Neural crest cell (in vitro differentiated cells): ENCODE data around the gene DIRAS2. TPM values are rescaled to one million over a fixed set of nuclear protein-coding genes. Genes with fewer than 3 reads are reported as not detected.
"Not testable (repeated sequence)": the region's sequence is repeated elsewhere in the genome, so short reads cannot be mapped to it uniquely, and the experiment has no call there.

Source experiments
- DNase-seq: peaks from one replicate; pipeline ENCODE4 v3.0.0; 2021; ENCODE audit warnings: low read depth, mixed read lengths, low spot score
- H3K27ac Mint-ChIP-seq: one replicate; pipeline ENCODE4 v1.8.0; 2021; ENCODE audit warnings: mild to moderate bottlenecking, mixed read lengths; ENCODE audit not compliant: unreplicated experiment
- H3K27me3 Mint-ChIP-seq: 2 replicates; pipeline ENCODE4 v1.8.0; 2021; ENCODE audit warnings: low read depth, mild to moderate bottlenecking, mixed read lengths
- H3K36me3 Mint-ChIP-seq: 2 replicates; pipeline ENCODE4 v1.8.0; 2021; ENCODE audit warnings: low read depth, mild to moderate bottlenecking, mixed read lengths
- H3K4me1 Mint-ChIP-seq: 2 replicates; pipeline ENCODE4 v1.8.0; 2021; ENCODE audit warnings: mixed read lengths
- H3K4me3 Mint-ChIP-seq: one replicate; pipeline ENCODE4 v1.8.0; 2021; ENCODE audit warnings: mild to moderate bottlenecking, mixed read lengths
- H3K9me3 Mint-ChIP-seq: 2 replicates; pipeline ENCODE4 v1.8.0; 2021; ENCODE audit warnings: mixed read lengths
- total RNA-seq: library from RNA; stranded (reverse); gene quantifications from 2 replicates; pipeline ENCODE4 v1.2.1, GENCODE V29; 2021
- TF ChIP-seq, protein P1 (sequence below): fragments of 200-600 bp; sonication (generic); conservative IDR thresholded peaks from 2 replicates; pipeline ENCODE4 v1.5.0; 2021; ENCODE audit warnings: antibody characterized with exemption, mild to moderate bottlenecking

Gene DIRAS2
- total RNA-seq, 1 donor from 2014 or later, result 0.77 TPM

DNA sequence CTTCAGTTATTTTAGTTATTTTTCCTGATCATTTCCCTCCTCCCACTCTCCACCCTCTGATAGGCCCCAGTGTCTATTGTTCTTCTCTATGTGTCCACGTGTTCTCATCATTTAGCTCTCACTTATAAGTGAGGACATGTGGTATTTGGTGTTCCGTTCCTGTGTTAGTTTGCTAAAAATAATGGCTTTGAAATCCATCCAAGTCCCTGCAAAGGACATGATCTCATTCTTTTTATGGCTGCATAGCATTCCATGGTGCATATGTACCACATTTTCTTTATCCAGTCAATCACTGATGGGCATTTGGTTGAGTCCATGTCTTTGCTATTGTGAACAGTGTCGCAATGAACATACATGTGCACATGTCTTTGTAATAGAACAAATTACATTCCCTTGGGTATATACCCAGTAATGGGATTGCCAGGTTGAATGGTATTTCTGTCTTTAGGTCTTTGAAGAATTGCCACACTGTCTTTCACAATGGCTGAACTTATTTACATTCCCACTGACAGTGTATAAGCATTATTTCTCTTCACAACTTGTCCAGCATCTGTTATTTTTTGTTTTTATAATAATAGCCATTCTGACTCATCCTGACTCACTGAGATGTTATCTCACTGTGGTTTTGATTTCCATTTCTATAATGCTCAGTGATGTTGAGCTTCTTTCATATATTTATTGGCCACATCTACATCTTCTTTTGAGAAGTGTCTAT is 17.2 kb upstream of the DIRAS2 start:
- Mint-ChIP-seq H3K4me1 (no peaks in the 10 kb centered on the region), H3K27me3 (peaks cover 4% of the 10 kb centered on the region), H3K27ac (no peak overlapping the region), H3K9me3 (peaks cover 11% of the 10 kb centered on the region), H3K4me3 (no peak overlapping the region), H3K36me3 (no peaks in the 10 kb centered on the region)
- TF ChIP-seq, protein P1, sequence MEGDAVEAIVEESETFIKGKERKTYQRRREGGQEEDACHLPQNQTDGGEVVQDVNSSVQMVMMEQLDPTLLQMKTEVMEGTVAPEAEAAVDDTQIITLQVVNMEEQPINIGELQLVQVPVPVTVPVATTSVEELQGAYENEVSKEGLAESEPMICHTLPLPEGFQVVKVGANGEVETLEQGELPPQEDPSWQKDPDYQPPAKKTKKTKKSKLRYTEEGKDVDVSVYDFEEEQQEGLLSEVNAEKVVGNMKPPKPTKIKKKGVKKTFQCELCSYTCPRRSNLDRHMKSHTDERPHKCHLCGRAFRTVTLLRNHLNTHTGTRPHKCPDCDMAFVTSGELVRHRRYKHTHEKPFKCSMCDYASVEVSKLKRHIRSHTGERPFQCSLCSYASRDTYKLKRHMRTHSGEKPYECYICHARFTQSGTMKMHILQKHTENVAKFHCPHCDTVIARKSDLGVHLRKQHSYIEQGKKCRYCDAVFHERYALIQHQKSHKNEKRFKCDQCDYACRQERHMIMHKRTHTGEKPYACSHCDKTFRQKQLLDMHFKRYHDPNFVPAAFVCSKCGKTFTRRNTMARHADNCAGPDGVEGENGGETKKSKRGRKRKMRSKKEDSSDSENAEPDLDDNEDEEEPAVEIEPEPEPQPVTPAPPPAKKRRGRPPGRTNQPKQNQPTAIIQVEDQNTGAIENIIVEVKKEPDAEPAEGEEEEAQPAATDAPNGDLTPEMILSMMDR, result no peak
- DNase-seq, result no peak

DNA sequence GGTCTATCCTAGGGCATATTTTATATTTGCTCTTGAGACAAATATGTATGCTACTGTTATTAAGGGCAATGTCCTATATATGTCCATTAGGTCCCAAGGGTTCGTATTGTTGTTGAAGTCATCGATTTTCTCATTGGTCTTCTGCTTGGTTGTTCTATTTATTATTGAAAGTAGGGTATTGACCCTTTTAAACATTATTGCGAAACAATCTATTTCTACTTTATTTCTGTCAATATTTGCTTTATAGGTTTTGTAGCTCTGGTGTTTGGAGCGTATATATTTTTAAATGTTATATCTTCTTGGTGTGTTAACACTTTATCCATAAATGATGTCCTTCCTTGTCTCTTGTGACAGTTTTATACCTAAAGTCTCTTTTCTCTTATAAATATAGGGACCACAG is 16.2 kb upstream of the DIRAS2 start:
- Mint-ChIP-seq H3K36me3 (peaks cover 3% of the 10 kb centered on the region), H3K4me1 (no peaks in the 10 kb centered on the region), H3K27ac (no peak overlapping the region), H3K9me3 (peaks cover 11% of the 10 kb centered on the region), H3K4me3 (no peak overlapping the region), H3K27me3 (peaks cover 4% of the 10 kb centered on the region)
- TF ChIP-seq, protein P1, result no peak
- DNase-seq, result no peak

DNA sequence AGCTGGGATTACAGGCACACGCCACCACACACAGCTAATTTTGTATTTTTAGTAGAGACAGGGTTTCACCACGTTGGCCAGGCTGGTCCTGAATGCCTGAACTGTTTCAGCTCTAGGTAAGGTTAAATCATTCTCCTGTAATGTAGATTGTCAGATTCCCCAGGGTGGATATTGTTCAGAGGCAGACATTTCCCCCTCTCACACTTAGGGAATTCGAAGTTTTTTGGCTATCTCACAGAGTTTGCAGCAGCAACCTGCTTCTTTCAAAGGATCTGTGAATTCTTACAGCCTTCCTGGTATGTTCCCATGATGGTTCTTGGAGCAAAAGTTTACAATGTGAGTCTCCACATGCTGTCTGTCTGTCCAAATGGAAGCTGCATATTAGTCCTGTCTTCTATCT is 15.6 kb upstream of the DIRAS2 start:
- no peak overlapping the region for H3K4me3 Mint-ChIP-seq
- no peak for DNase-seq
- H3K4me1 Mint-ChIP-seq, result no peaks in the 10 kb centered on the region
- TF ChIP-seq, protein P1, result no peak
- peaks cover 13% of the 10 kb centered on the region for H3K9me3 Mint-ChIP-seq
- H3K27ac Mint-ChIP-seq, result no peak overlapping the region
- peaks cover 4% of the 10 kb centered on the region for H3K27me3 Mint-ChIP-seq
- H3K36me3 Mint-ChIP-seq, result peaks cover 3% of the 10 kb centered on the region

DNA sequence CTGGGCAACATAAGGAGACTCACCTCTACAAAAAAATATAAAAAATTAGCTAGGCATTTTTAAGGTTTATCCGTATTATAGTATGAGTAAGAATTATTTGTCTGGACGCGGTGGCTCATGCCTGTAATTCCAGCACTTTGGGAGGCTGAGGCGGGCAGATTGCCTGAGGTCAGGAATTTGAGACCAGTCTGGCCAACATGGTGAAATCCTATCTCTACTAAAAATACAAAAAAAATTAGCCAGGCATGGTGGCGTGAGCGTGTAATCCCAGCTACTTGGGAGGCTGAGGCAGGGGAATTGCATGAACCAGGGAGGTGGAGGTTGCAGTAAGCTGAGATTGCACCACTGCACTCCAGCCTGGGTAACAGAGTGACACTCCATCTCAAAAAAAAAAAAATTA is 14.3 kb upstream of the DIRAS2 start:
- H3K27me3 Mint-ChIP-seq, H3K4me3 Mint-ChIP-seq, DNase-seq, H3K27ac Mint-ChIP-seq, H3K4me1 Mint-ChIP-seq, H3K36me3 Mint-ChIP-seq: not testable (repeated sequence)
- H3K9me3 Mint-ChIP-seq, result peaks cover 11% of the 10 kb centered on the region

DNA sequence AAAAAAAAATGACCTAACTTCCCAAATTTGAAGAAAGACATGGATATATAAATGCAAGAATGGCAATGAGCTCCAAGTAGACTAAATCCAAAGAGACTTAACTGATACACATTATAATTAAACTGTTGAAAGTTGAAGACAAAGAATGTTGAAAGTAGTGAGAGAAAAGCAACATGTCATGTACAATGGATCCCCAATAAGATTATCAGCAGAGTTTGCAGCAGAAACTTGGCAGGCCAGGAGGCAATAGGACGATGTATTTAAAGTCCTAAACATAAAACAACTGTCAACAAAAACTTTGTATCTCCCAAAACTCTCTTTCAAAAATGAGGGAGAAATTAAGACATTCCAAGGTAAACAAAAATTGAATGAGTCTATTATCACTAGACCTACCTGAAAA is 8.6 kb upstream of the DIRAS2 start:
- Mint-ChIP-seq H3K27me3 (peaks cover 15% of the 10 kb centered on the region), H3K9me3 (peaks cover 14% of the 10 kb centered on the region), H3K4me3 (no peak overlapping the region), H3K36me3 (peaks cover 10% of the 10 kb centered on the region), H3K4me1 (no peaks in the 10 kb centered on the region), H3K27ac (no peak overlapping the region)
- DNase-seq, result no peak
- TF ChIP-seq, protein P1, result no peak

DNA sequence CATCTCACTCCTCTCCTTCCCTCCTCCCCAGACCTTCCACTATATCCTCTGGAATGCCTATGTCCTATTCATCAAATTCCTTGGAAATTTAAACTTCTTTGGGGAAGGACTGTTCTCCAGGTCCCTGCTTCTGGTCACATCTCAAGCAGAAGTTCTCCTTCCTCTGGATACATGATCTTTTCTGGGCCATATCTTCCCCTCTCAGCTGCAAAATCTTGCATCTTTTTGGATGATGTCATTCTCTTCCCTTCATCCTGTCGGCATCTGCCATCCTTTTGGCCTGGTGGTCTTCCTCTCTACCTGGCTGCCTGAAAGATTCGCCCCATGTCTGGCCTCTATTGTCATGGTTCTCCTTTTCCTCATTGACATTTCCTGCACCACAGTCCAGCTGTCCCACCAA is 5.2 kb upstream of the DIRAS2 start:
- Mint-ChIP-seq H3K36me3 (peaks cover 7% of the 10 kb centered on the region), H3K27me3 (peaks cover 40% of the 10 kb centered on the region), H3K27ac (no peak overlapping the region), H3K4me3 (no peak overlapping the region), H3K4me1 (peaks cover 3% of the 10 kb centered on the region), H3K9me3 (peaks cover 9% of the 10 kb centered on the region)
- DNase-seq, result no peak
- TF ChIP-seq, protein P1, result no peak
